HG03135 (cell line): ENCODE data around the gene MRTFA.
"Not testable (repeated sequence)": the region's sequence is repeated elsewhere in the genome, so short reads cannot be mapped to it uniquely, and the experiment has no call there.

Experiments used
- ATAC-seq: cut with Tn5 transposase; IDR thresholded peaks from one replicate; pipeline ENCODE4 v1.9.1; 2021; ENCODE audit warnings: mild to moderate bottlenecking, moderate library complexity; ENCODE audit not compliant: unreplicated experiment

Gene MRTFA

GRCh38 chr22:40403141-40403540 is 233.4 kb downstream of the MRTFA start:
- no peak for ATAC-seq

- no peak for ATAC-seq
These were observed 234.5 kb downstream of the MRTFA start for GRCh38 chr22:40401981-40402406.

GRCh38 chr22:40401532-40401931 is 235.0 kb downstream of the MRTFA start:
- no peak for ATAC-seq

DNA sequence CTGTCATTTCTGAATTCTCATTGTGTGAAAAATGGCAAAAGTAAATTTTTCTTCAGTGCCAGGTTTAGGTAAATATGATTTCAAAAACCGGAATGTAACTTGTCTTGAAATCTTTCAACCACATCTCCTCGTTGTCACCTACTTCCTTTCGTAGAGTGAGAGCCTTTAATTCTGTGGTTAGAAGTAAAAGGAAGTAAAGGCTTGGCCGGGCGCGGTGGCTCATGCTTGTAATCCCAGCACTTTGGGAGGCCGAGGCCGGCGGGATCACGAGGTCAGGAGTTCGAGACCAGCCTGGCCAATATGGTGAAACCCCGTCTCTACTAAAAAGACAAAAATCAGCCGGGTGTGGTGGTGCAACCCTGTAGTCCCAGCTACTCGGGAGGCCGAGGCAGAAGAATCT is 236.4 kb downstream of the MRTFA start:
- ATAC-seq = no peak

DNA sequence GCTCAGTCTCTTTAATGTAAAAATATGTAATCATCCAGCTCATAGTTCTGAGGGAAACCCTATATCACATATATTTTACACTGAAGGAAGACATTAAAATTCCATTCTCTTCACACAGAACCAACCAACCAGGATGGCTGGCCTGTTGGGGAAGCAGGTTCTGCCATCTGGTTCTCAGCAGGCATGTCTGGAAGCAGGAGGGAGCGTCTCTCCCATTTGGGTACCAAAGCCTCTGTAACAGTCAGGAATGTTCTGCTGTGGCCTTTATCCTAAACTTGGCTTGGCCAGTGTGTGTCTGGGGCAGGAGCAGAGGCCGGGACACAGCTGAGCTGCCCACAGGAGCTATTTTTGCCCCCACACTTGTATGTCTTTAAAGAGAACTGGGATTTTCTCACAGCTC is 236.9 kb downstream of the MRTFA start:
- no peak for ATAC-seq

DNA sequence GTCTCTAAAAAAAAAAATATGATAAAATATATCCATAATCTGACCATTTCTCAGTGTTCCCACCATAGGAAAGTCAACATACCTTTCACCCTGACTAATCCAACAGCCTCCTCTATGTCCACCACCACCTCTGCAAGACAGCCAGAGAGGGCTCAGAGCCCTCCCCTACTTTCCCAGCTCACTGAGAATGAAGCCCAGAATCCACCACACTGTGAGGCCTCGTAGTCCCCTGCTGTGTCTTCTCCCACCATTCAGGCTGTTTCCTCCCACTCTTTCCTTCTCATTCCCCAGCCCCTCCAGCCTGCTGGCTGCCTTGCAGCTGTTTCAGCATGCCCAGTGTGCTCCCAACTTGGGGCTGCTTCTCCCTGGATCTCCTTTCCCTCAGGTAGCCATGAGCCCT is 239.1 kb downstream of the MRTFA start:
- ATAC-seq = no peak

GRCh38 chr22:40396882-40397281 is 239.6 kb downstream of the MRTFA start:
- ATAC-seq = no peak

DNA sequence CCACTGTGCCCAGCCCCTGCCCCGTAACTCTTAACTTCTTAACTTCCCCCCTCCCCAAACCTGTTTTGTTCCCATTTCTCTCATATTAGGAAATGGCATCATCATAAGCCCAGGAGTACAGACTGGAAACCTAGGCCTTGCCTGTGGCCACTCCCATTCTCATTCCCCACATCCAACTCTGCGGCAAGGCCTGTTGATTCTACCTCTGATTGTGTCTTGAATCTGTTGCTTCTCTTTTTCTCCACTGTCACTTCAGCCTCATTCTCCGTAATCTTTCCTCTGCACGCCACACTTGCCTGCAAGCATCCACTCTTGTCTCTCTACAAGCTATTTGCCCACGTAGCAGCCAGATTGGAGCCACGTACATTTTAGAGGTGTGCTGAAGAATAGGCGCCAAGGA is 240.9 kb downstream of the MRTFA start:
- no peak for ATAC-seq

DNA sequence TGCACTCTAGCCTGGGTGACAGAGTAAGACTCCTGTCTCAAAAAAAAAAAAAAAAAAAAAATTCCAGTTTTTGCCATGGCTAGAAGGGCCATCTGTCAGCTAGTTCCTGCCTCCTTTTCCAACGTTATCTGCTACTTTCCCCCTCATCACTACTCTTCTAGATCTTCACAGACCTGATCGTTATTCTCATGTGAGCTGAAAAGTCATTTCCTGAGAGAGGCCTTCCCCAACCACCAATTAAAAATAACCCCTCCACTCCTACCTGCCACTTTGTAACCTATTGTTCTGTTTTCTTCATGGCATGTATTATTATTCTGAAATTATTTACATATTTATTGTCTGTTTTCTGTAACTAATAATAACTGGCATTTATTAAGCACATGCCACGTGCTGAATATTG is 241.9 kb downstream of the MRTFA start:
- ATAC-seq = no peak

GRCh38 chr22:40392618-40393017 is 243.9 kb downstream of the MRTFA start:
- no peak for ATAC-seq

GRCh38 chr22:40391417-40391816 is 245.1 kb downstream of the MRTFA start:
- ATAC-seq = no peak

DNA sequence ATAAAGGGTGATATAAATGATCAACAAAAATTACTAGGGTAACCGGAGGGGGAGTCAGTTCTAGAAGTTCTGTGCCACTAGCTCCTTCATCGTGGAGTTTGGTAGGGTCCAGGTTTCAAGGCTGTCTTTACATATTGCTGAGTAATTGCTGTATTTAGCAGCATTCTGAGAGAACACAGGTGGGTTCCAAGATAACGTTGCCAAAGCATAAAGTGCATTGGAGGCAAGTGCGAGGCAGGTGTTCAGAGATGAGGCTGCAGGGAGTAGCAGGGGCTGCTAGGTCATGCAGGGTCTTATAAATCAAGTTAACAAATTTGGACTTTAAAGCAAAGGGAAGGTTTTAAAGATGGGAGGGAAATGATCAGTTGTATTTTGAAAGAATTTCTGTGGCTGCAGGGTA is 248.3 kb downstream of the MRTFA start:
- no peak for ATAC-seq

GRCh38 chr22:40387746-40388145 is 248.8 kb downstream of the MRTFA start:
- no peak for ATAC-seq

DNA sequence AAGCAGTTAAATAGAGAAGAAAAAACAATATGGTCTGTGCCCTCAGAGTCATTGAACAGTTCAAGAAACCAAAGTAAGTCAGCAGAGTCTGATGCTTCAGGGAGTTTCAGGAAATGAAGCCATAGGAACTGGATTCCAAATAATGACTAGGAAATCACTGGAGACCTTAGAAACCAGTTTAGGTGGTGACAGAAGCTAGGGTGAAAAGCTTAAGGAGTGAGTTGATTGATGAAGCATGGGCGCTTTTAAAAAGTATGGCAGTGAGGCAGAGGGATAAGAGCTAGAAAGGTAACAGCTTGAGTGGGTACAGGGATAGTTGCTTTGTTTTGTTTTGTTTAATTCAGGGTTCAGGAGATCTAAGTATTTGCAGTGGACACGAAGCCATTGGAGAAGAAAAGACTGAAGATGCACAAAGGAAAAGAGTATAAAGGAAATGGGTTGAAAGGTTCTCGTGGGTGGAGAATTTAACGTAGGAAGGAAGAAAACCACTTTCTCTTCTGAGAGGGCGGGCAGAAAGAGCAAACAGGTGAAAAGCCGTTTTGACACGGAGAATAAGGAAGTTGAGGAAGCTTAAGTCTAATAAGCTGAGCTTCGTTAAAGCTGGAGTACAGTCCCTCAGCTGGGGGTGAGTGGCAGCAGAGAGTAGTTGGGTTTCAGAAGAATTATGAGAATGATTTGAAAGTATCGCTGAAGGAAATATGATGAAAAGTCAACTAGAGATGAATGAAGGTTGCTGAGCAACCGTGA is 251.3 kb downstream of the MRTFA start:
- ATAC-seq = no peak

- no peak for ATAC-seq
These were observed 252.6 kb downstream of the MRTFA start for GRCh38 chr22:40383905-40384304.

DNA sequence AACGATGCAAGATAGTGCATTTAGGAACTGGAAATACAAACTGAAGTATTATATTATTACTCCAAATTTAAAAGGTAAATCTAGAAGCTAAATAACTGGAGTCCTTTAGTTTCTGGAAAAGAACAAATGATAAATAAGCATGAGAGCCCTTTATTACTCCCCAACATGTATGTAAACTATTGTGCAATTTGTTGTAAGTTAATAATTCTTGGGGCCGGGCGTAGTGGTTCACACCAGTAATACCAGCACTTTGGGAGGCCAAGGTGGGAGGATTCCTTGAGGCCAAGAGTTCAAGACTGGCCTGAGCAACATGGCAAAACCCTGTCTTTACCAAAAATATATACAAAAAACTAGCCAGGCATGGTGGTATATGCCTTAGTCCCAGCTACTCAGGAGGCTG is 255.1 kb downstream of the MRTFA start:
- no peak for ATAC-seq

GRCh38 chr22:40378448-40378847 is 258.1 kb downstream of the MRTFA start:
- ATAC-seq = not testable (repeated sequence)

- ATAC-seq = no peak
These were observed 258.6 kb downstream of the MRTFA start for GRCh38 chr22:40377931-40378330.

DNA sequence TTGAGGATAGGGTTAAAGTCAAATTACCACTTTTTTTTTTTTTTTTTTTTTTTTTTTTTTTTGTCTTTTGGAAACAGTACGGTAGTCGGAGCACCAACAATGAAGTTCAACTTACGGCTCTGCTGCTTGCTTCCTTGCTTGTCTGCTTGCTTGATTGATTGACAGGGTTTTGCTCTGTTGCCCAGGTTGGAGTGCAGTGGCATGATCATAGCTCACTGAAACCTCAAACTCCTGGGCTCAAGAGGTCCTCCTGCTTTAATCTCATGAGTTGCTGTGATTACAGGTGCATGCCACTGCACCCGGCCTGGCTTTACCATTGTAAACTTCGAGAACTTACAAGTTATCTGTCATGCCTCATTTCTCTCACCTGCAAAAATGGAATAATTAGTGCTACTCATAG is 260.4 kb downstream of the MRTFA start:
- ATAC-seq = no peak

- no peak for ATAC-seq
These were observed 262.0 kb downstream of the MRTFA start for GRCh38 chr22:40374567-40374966.

DNA sequence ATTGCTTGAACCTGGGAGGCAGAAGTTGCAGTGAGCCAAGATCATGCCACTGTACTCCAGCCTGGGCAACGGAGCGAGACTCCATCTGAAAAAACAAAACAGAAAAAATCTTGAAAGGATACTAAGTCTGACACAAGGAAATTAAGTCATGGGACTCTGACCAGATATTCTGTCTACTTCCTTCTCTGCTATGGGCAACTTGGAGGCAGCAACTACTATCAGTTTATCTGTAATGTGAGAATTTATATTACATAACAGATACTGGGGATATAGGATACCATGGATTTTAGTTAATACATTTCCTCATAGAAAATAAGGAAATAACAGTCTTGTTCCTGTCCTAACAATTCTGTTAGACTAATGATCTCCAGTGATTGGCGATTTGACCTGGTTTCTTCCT is 267.7 kb downstream of the MRTFA start:
- no peak for ATAC-seq

- ATAC-seq = no peak
These were observed 268.5 kb downstream of the MRTFA start for GRCh38 chr22:40368016-40368415.

- no peak for ATAC-seq
These were observed 269.2 kb downstream of the MRTFA start for GRCh38 chr22:40367342-40367741.
